PC-3 (cell line): Measurements from ENCODE around the gene UBXN1. TPM values are rescaled to one million over a fixed set of nuclear protein-coding genes. Genes with fewer than 3 reads are reported as not detected.

Experiments
- ATAC-seq: fragments of 200-7000 bp; cut with Tn5 transposase; 2 replicates; pipeline ENCODE4 v1.9.1; 2020; ENCODE audit warnings: mild to moderate bottlenecking, moderate library complexity
- BruUV-seq: library from RNA; stranded (reverse); fragments of 400-500 nt; replicated peaks from 2 replicates; lab custom pipeline; 2021; lab: Mats Ljungman, UMichigan
- CTCF ChIA-PET: fragments of 300-600 bp; sonication (Branson Sonifier 250); formaldehyde crosslinking; loops from one replicate; lab custom pipeline; 2022; ENCODE audit warnings: antibody characterized with exemption; lab: Charles Lee
- POLR2A ChIA-PET: fragments of 300-600 bp; sonication (Branson Sonifier 250); formaldehyde crosslinking; loops from one replicate; lab custom pipeline; 2022; ENCODE audit warnings: antibody characterized with exemption; ENCODE audit not compliant: unreplicated experiment; lab: Charles Lee
- DNase-seq: peaks from one replicate; pipeline ENCODE4 v3.0.0-alpha.2; 2015
- H2AFZ ChIP-seq: fragments of 300-600 bp; sonication (generic); 2 replicates; pipeline ENCODE4 v1.6.0; 2016; ENCODE audit warnings: antibody characterized with exemption, low read length
- H3F3A ChIP-seq: fragments of 300-600 bp; sonication (generic); one replicate; pipeline ENCODE4 v1.6.0; 2017; ENCODE audit warnings: antibody characterized with exemption, low read length, control low read depth, mild to moderate bottlenecking; ENCODE audit not compliant: unreplicated experiment
- H3K27ac ChIP-seq: fragments of 300-600 bp; sonication (generic); 2 replicates; pipeline ENCODE4 v1.5.1; 2016; ENCODE audit warnings: mild to moderate bottlenecking, low read length
- H3K27me3 ChIP-seq: fragments of 300-600 bp; sonication (generic); 2 replicates; pipeline ENCODE4 v1.6.1; 2016; ENCODE audit warnings: low read length, mixed read lengths
- H3K36me3 ChIP-seq: fragments of 300-600 bp; sonication (generic); 2 replicates; pipeline ENCODE4 v1.6.1; 2016; ENCODE audit warnings: low read depth, mixed run types, low read length, mixed read lengths
- H3K4me1 ChIP-seq: fragments of 300-600 bp; sonication (generic); 2 replicates; pipeline ENCODE4 v1.5.1; 2016; ENCODE audit warnings: low read length; ENCODE audit not compliant: insufficient read depth
- H3K4me2 ChIP-seq: fragments of 300-600 bp; sonication (generic); 2 replicates; pipeline ENCODE4 v1.6.0; 2016; ENCODE audit warnings: low read length
- H3K4me3 ChIP-seq: fragments of 300-600 bp; sonication (generic); 2 replicates; pipeline ENCODE4 v1.5.1; 2016; ENCODE audit warnings: mild to moderate bottlenecking, low read length, mixed read lengths
- H3K79me2 ChIP-seq: fragments of 300-600 bp; sonication (generic); 2 replicates; pipeline ENCODE4 v1.6.1; 2017; ENCODE audit warnings: low read length, mixed read lengths
- H3K9ac ChIP-seq: fragments of 300-600 bp; sonication (generic); 2 replicates; pipeline ENCODE4 v1.6.0; 2016; ENCODE audit warnings: mild to moderate bottlenecking, low read length
- H3K9me2 ChIP-seq: fragments of 300-600 bp; sonication (generic); replicated peaks from 2 replicates; pipeline ENCODE4 v1.6.1; 2016; ENCODE audit warnings: mixed run types, low read length, mixed read lengths
- H3K9me3 ChIP-seq: fragments of 300-600 bp; sonication (generic); 2 replicates; pipeline ENCODE4 v1.6.1; 2016; ENCODE audit warnings: low read length, mixed read lengths
- H4K20me1 ChIP-seq: fragments of 300-600 bp; sonication (generic); 2 replicates; pipeline ENCODE4 v1.6.1; 2016; ENCODE audit warnings: low read length, mixed read lengths
- EZH2 ChIP-seq: fragments of 300-600 bp; sonication (generic); IDR thresholded peaks from one replicate; pipeline ENCODE4 v1.6.1; 2017; ENCODE audit warnings: antibody characterized with exemption, mild to moderate bottlenecking, low read length; ENCODE audit not compliant: unreplicated experiment
- EZH2phosphoT487 ChIP-seq: fragments of 300-600 bp; sonication (generic); IDR thresholded peaks from 2 replicates; pipeline ENCODE4 v1.6.1; 2018; ENCODE audit warnings: mild to moderate bottlenecking, antibody characterized with exemption, low read length, borderline replicate concordance
- intact Hi-C: fragments of 100-400 bp; cut with micrococcal nuclease; formaldehyde crosslinking; loops from 2 replicates; pipeline ENCODE4 v1.9.0; 2023
- total RNA-seq: library from RNA; depleted of rRNA; stranded (reverse); fragments of >200 nt; gene quantifications from 2 replicates; pipeline ENCODE4 v1.2.3, GENCODE V29; 2014
- TF ChIP-seq, protein P1 (sequence below): fragments of 300-600 bp; sonication (generic); conservative IDR thresholded peaks from 2 replicates; pipeline ENCODE4 v1.5.1; 2017; ENCODE audit warnings: antibody characterized with exemption, low read depth, mild to moderate bottlenecking, low read length

Gene UBXN1
- total RNA-seq, 1 experiment from 2014 or later: 190 TPM

- intact Hi-C loops: loop anchor here (5.0 kb wide), 1 partner anchor 37 kb away; the partner anchor contains the start of genes EML3 and ROM1
- POLR2A ChIA-PET: interaction anchor here (0.6 kb wide), 1 partner anchor 78 kb away, joined by 5 read pairs; no protein-coding TSS in a partner anchor
These were observed 29.9 kb downstream of the UBXN1 start for GRCh38 chr11:62648967-62649364.

DNA sequence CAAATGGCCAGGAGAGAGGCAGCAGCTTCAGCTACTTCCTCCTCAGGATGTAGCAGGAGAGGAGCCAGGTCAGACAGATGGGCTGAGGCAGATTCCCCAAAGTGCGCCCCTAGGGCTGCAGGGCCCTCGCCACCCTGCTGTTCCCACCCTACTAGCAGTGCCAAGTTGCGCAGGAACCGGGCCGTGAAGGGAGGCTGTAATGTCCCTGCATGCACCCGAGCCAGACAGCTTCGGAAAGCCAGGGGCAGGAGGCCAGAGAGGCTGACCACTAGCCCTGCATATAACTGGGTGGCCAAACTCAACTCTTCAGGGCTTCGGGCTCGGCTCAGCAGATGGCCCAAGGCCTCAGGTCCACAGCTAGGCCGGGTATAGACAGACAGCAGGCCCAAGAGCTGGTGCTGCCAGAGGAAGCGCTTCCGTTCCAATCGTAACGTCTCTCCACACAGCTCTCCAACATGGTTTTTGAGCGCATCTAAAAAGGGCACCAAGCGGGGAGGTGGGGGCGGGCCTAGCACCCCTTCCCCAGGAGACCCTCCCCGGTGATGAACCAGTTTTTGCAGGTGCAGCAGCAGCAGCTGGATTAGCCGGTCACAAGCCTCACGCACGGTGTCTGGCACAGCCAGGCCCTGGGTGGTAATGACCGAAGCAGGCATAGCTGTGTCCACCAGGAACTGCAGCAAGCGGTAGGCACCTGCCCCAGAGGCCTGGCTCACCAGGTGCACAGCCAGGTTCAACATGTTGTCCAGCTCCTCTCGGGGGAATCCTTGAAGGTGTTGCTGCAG lies 30.5 kb downstream of the UBXN1 start:
- CTCF ChIA-PET: no interaction called here
- Histone ChIP-seq H3K4me3 (no peak overlapping the region), H3K27me3 (no peaks in the 10 kb centered on the region), H3F3A (no peaks in the 10 kb centered on the region), H3K4me2 (no peak overlapping the region), H3K9ac (no peak overlapping the region), H3K9me2 (no peaks in the 10 kb centered on the region), H2AFZ (no peak overlapping the region), H4K20me1 (no peaks in the 10 kb centered on the region), H3K36me3 (peaks cover 25% of the 10 kb centered on the region), H3K27ac (no peak overlapping the region), H3K79me2 (peaks cover 57% of the 10 kb centered on the region), H3K9me3 (no peaks in the 10 kb centered on the region), H3K4me1 (peaks cover 21% of the 10 kb centered on the region)
- ATAC-seq (no peak), DNase-seq (no peak)
- TF ChIP-seq EZH2phosphoT487: no peak
- POLR2A ChIA-PET: no interaction called here
- no TSS peak for BruUV-seq
- intact Hi-C loops: loop anchor here (5.0 kb wide), 1 partner anchor 36 kb away; the partner anchor contains the start of genes EML3 and ROM1

More at GRCh38 chr11:62648967-62649364, 29.9 kb downstream of the UBXN1 start:
- no TSS peak for BruUV-seq
- ATAC-seq: no peak
- TF ChIP-seq EZH2 (no peak), EZH2phosphoT487 (no peak)
- TF ChIP-seq, protein P1, sequence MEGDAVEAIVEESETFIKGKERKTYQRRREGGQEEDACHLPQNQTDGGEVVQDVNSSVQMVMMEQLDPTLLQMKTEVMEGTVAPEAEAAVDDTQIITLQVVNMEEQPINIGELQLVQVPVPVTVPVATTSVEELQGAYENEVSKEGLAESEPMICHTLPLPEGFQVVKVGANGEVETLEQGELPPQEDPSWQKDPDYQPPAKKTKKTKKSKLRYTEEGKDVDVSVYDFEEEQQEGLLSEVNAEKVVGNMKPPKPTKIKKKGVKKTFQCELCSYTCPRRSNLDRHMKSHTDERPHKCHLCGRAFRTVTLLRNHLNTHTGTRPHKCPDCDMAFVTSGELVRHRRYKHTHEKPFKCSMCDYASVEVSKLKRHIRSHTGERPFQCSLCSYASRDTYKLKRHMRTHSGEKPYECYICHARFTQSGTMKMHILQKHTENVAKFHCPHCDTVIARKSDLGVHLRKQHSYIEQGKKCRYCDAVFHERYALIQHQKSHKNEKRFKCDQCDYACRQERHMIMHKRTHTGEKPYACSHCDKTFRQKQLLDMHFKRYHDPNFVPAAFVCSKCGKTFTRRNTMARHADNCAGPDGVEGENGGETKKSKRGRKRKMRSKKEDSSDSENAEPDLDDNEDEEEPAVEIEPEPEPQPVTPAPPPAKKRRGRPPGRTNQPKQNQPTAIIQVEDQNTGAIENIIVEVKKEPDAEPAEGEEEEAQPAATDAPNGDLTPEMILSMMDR: no peak
- Histone ChIP-seq H4K20me1 (no peaks in the 10 kb centered on the region), H3K27ac (no peak overlapping the region), H3K4me1 (peaks cover 21% of the 10 kb centered on the region), H3K9me3 (no peaks in the 10 kb centered on the region), H3F3A (no peaks in the 10 kb centered on the region), H3K79me2 (peaks cover 51% of the 10 kb centered on the region), H3K9me2 (no peaks in the 10 kb centered on the region), H3K4me3 (no peak overlapping the region), H2AFZ (no peak overlapping the region), H3K9ac (no peak overlapping the region), H3K36me3 (peaks cover 20% of the 10 kb centered on the region; the same call in 1 of the 2 replicates), H3K4me2 (no peak overlapping the region), H3K27me3 (no peaks in the 10 kb centered on the region)
- CTCF ChIA-PET: no interaction called here
- DNase-seq: no peak

GRCh38 chr11:62647609-62648005 lies 31.3 kb downstream of the UBXN1 start:
- Histone ChIP-seq H3K9me2 (no peaks in the 10 kb centered on the region), H3K9me3 (no peaks in the 10 kb centered on the region), H3F3A (no peaks in the 10 kb centered on the region), H3K4me1 (peaks cover 21% of the 10 kb centered on the region), H3K36me3 (peaks cover 29% of the 10 kb centered on the region), H3K4me3 (no peak overlapping the region), H3K79me2 (peaks cover 59% of the 10 kb centered on the region), H2AFZ (no peak overlapping the region), H4K20me1 (no peaks in the 10 kb centered on the region), H3K4me2 (no peak overlapping the region), H3K9ac (no peak overlapping the region), H3K27me3 (no peaks in the 10 kb centered on the region), H3K27ac (no peak overlapping the region)
- no TSS peak for BruUV-seq
- no peak for DNase-seq
- ATAC-seq: no peak
- TF ChIP-seq, protein P1: no peak
- TF ChIP-seq EZH2 (no peak), EZH2phosphoT487 (no peak)
- intact Hi-C loops: loop anchor here (5.0 kb wide), 1 partner anchor 35 kb away; the partner anchor contains the start of genes EML3 and ROM1
- ChIA-PET POLR2A (no interaction called here), CTCF (no interaction called here)
